ENCODE measurements around the gene TRIM10.

TRIM10 gene

DNA sequence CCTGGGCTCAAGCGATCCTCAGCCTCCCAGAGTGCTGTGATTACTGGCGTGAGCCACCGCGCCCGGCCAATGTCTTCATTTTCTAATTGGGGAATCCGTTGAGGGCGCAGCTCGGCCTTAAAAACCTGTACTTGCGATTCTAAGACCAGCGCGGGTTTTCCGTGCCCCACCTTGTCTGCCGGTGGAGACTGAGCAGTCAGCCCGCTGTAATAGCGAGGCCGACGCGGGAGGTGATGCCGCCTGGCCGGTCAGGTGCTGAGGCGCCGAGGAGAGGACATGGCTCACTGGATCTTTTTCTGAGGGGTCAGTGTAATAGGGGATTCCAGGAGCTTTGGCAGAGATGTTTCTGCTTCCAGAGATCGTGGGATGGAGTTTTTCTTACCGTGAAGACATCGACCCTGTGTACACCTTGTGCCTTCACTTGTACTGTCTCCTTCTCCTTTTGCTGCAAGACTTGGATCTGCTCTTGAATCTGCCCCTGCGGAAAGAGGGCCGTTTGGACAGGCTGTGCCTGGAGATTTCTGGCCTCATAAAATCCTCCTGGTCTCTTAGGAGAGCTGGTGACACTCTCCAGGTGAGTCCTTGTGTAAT lies 49.6 kb downstream of the TRIM10 start:
- in situ Hi-C loops (cut with HindIII; ENCODE audit: low pct_ligation_motif_present, low pct_unique_long_range_greater_than_20kb, low sequenced_read_pairs): no loop called here
- DNase-seq: no peak

DNA sequence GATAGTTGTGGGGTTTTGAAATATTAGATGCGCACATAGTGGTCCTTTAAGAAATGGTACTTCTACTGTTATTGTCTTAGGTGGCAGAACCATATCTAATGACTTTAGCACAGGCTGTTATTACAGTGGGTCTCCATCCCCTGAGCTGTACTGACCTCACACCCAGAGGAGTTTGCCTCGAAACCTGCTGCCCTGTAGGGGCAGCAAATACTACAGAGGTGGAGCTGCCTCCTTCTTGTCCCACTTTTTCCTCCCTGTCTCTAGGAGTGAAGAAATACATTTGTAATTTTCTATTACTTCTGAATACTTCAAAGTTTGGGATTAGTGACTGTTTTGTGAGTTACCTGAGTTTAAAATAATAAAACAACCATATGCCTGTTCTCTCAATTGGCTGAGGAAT lies 56.4 kb downstream of the TRIM10 start:
- no peak for DNase-seq
- in situ Hi-C loops (cut with HindIII; ENCODE audit: low pct_ligation_motif_present, low pct_unique_long_range_greater_than_20kb, low sequenced_read_pairs): no loop called here

DNA sequence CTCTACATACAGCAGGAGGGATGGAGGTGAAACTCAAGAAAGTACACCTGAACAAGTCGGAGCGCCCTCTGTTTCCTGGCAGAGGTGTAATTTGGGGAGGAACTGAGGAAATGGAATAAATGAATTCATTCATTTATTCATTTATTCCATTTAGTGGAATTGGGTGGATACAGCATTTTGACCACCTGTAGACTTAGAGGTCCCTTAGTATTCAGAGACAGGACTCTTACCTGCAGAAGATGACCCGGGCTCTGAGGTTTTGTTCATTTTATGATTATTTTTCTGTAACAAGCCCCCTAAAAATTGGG lies 57.2 kb downstream of the TRIM10 start:
- DNase-seq: no peak
- in situ Hi-C loops (cut with HindIII; ENCODE audit: low pct_ligation_motif_present, low pct_unique_long_range_greater_than_20kb, low sequenced_read_pairs): no loop called here

DNA sequence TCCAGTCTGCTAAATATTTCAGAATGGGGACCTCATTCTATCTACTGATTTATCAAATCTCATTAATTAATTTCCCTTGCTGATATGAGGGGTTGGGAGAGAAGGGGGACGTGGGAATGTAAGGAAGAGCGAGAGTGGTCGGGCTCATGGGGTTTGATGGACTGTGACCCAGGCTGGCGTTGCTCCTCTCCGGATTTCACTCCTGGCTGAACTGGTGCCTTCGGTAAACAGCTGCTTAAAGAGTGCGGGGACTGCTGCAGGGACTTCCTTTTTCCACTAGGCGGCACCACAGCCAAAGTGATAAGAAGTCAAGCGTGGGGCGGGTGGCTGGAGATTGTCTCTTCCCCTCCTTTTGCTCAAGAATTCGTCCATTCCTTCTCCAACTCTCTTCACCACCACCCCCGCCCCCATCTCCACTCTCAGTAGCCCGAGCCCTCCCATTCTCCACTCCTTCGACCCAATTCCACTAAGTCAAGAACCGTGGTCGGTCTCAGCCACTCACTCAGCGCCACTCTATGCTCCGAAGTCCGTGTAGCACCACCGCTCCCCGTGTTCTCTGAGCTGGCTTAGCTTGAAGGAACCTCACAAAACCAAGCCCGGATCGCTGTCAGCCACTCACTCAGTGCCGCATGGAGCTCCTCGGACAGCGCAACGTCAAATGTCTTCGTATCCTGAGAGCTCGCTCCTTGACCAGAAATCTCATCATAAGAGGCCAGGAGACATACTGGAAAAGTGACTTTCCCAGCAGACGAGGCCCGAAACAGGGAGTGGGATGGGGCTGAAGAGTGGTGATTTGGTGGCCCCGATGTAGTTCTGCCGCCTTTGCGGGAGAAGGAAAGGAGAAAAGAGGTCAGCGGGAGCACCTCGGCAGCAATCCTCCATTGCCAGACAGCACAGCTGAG lies 57.8 kb downstream of the TRIM10 start:
- DNase-seq: peak; percentile 85
- in situ Hi-C loops (cut with HindIII; ENCODE audit: low pct_ligation_motif_present, low pct_unique_long_range_greater_than_20kb, low sequenced_read_pairs): no loop called here

DNA sequence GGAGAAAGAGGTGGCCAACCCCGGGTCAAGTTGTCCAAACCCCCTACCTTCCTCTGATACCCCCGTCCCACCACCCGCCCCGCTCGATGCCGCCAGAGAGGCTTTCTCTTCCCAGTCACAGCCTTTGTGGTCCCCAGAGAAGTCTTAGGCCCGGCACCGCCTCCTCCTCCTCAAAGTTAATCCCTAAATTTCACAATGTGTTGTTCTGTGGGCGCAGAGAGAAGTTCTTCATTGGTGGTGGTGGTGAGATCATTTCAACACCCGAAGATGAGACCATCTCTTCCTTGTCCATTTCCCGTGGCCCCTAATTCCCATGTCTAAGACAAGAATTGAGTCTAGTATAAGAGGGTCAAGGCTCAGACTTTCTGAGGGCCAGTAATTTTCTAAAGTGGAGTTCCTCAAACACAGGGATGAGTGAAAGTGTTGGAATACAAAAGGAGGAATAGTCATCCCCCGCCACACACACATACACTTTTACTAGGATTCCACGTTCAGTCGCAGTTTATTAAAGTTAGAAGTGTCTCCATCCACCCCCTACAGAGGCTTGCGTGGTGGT lies 58.5 kb downstream of the TRIM10 start:
- DNase-seq: no peak
- in situ Hi-C loops (cut with HindIII; ENCODE audit: low pct_ligation_motif_present, low pct_unique_long_range_greater_than_20kb, low sequenced_read_pairs): no loop called here

Measured in ACHN (cell line).